NAMALWA (cell line): Measurements from ENCODE around the gene MAPK12.

Experiments
- DNase-seq: peaks from one replicate; pipeline ENCODE4 v3.0.0-alpha.2; 2015; ENCODE audit warnings: low spot score

MAPK12 gene

DNA sequence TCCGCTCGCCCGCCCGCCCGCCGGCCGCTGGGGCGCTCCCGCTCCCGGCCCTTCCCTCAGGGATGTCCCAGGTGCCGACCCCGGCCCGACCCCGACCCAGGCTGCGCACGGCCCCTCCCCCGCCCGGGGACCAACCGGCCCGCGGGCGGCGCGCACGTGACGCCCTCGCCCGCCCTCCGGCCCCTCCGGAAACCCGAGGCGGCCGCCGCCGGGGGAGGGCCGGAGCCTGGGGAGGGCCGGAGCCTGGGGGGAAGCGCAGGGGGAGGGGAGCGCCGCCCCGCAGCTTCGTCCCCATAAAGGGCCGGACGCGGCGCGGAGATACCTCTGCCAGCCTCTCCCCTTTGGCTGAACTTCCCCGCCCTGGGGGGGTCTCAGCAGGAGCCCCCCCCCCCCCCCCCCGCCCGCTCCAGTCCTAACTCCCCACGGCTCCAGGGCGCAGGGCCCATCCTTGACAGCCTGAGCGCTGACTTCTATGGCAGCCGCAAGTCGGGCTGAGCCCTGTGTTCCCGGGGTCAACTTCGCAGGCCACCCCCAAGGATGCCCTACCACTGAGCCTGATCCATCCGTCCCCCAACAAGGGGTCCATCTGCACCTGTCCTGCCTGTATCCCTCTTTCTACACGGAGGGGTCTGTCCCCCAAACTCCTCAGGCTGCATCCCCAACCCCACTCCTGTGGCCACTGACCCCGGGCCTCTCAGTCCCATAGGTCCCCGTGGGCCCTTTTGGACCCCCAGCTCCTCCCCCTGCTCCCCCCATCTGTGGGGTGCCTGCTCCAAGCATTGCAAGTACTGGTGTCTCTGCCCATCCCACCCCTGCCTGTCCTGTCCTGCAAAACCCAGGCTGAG lies at the start of gene MAPK12:
Gene MAPK12, minus strand, starts transcription at position 69 of the 845 bp plus-strand sequence. CDS start 174 bp downstream, outside the sequence.
- peak; percentile 48 for DNase-seq

DNA sequence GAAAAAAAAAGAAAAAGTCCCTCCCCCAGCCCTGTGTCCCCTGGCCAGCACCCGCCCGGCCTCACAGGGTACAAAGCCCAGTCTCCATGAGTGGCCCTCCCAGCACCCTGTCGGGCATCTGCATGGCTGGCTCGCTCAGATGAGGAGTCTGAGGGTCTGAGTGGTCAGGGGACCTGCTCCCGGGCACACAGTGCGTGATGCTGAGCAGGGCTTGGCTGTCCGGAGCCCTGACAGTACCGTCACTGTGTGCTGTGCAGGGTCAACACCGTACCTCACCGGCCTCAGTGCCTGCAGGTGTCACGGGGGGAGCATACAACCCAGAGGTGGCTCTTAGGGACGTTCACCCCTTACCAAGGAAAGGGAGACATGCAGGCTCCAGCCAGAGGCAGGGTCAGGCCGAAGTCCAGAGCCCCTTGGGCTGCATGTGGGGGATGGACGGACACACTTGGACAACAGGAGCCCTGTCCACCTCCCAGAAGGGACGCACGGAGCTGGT lies 49.5 kb upstream of the MAPK12 start:
- DNase-seq = no peak

DNA sequence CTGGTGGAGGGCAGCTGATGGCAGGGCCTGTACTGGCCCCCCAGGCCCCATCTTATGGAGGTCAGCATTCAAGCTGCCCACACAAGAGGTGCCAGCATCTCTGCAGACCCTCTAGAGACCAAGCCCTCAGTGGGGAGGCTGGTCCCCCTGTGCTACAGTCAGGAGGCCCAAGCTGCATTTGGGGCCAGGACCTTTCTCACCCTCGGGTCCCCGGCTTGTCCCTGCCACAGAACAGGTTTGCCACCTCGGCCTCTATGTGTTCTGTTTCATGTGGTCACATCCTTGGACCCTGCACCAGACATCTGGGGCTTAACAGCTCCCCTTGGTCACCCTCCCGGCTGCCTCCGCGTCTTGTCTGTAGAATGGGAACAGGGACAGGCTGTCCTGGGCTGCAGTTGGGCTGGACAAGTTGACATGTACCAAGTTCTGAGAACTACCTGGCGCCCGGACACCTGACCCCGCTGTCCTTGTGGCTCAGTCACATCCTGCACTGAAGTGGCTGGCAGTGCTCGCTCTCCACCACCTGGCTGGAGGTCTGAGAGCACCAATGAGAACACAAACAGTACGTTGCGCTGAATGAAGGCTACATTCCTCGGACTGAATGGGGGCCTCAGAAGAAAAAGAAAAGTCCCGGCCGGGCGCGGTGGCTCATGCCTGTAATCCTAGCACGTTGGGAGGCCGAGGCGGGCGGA lies 48.7 kb upstream of the MAPK12 start:
- no peak for DNase-seq

DNA sequence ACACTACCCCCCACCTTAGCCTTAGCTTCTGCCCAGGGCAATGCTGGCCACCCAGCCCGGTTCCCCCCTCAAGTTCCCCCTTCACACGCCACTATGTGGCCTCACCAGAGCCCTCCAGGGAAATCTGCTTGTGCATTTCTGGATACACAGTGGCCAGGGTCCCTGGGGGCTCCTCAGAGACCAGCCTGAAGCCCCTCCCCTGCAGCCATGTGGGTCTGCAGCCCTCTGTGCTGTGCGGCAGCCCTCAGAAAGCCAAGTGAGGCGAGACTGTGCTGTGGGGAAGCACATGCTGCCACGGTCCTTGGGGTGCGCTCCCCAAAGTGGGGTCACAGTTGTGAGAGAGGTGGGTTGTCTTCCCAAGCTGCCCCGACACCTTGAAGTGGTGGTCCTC lies 48.1 kb upstream of the MAPK12 start:
- no peak for DNase-seq

DNA sequence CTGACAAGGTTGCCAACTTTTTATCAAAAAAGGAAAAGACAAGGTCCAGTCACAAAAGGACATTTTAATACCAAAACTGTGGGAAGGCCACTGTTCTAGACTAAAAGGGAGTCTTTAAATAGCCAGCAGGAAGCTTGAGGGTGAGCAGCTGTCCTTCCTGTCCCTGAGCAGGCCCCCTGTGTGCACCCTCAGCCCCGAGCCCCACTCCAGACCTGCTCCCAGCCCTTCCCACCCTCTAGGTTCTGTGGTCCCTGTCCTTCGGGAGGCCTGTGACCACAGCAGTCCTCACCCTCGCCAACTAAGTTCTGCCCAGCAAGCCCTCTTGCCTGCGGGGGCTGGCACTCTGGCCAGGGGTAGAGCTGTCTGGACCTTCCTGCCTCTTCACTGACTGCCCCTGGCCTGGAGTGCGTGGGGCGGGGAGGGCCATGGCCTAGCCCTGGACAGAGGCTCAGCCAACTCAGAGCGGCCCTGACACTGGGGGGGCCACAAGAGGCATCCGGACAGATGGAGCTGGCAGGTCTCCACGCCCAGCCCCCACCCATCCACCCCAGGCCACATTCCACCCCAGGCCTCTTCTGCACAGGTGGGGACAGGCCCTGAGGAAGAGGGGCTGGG lies 47.6 kb upstream of the MAPK12 start:
- DNase-seq = no peak

DNA sequence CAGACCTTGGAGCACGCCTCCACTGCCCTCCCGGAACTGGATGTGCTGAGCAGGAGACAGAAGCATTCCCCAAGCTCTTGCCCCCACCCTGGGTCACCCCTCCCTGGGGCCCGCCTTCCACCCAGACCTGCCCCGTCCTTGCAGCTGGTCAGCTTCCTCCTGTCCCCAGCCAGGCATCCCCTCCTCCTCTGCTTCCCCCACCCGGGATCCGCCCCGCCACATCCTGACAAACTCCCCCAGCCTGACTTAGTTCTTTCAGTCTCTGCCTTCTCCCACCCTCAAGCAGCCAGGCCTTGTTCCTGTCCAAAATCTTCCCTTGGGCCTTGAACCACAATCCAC lies 47.1 kb upstream of the MAPK12 start:
- DNase-seq = no peak

DNA sequence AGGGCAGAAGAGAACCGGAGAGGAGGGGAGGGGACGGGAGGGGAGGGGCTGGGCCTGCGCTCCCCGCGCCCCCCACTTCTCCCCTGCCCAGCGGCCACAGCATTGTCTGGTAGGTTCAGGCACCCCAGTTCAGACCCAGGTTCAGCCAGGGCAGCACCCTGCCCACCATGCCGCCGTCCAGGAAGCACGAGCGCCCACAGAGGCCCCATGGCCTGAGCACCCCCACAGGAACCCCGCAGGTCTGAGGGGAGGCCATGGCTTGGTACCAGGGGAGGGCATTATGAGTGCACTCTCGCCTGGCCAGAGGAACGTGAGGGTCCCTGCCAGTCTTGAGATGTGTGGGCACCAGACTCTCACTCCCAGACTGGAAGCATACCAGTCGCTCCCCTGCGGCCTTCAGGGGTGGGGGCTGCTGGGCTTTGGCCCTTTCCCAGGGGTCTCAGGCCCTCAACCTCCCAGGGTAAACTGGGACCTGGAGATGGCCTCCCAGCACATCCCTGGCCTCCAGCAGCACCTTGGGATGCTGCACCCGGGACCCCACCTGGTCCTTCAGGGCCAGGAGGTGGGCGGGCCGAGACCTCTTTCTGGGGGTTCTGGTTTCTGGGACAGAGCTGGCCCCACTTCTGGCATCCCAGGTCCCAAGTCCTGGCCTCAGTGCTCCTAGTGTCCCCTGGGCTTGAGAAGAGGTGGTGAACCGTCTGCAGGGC lies 46.6 kb upstream of the MAPK12 start:
- DNase-seq = no peak

DNA sequence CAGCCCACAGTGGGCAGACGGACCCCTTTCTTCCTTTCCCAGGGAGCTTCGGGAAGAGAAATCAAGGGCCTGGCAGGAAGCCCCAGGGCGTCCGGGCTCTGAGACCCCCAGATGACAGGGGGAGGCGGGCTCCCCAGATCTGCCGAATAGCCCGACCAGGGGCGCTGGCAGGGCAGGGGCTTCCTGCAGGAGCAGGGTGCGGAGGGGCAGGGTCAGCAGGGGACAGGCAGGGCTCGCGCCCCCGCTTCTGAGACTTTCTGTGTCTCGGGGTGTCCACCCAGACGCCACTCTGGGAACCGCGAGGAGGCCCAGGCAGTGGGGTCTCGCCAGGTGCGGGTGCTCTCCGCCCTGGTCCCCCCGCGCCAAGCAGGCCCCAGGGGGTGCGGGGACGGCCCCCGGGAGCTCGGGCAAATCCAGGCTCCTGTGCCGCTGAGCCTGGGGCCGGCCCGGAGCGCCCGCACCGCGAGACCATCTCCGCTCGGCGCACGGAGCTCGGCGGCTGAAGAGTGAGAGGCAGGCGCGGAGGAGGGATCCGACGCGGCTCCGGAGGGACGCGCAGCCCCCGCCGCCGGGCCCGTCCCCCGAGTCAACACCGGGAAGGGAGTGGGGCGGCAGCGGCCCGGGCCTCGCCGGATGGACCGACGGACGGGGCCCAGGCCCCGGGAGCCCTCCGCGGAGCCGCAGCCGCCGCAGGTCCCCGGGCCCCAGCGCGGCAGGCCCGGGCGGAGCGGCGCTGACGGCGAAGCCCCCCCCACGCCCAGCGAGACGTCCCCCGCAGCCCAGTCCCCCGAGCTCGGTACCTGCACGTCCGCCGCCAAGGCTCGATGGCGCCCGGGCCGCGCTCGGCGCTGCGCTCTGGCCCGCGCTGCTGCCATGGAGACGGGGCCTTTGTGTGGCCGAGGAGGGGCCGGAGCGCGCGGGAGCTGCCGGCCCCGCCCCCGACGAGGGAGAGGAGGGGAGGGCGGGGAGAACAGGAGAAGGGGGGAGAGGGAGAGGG lies 45.6 kb upstream of the MAPK12 start, which contains the start of gene PLXNB2:
Gene PLXNB2, minus strand, starts transcription at position 894 of the 997 bp plus-strand sequence. CDS start 17,062 bp downstream, outside the sequence.
- peak; percentile 76 for DNase-seq

DNA sequence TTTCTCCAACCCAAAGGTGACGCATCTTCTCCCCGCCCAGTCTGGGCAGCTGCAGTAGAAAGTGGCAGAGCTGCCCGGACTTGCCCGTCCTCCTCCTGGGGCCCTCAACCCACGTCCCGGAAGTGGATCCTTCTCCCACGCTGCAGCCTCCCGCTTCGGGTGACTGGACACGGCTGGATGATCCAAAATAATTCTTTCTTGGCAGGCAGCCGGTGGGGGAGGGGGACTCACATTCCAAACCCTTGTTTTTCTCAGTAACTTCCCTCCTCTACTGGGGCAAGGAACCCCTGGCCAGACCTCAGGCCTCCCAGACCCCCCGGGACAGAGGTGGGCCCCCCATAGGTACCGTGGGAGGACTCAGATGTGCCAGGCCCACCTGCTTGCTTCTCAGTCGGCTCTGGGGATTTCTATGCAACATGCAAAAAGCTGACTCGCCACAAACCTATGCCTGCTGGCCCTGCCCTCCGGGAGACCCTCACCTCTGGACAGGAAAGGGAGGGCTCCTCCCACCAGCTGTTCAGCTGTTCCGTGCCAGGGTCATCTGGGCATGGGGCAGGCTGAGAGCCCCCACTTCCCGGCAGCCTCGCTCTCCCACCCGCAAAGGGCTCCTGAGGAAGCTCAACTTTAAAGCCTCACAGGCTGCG lies 44.6 kb upstream of the MAPK12 start:
- DNase-seq = peak; percentile 69

DNA sequence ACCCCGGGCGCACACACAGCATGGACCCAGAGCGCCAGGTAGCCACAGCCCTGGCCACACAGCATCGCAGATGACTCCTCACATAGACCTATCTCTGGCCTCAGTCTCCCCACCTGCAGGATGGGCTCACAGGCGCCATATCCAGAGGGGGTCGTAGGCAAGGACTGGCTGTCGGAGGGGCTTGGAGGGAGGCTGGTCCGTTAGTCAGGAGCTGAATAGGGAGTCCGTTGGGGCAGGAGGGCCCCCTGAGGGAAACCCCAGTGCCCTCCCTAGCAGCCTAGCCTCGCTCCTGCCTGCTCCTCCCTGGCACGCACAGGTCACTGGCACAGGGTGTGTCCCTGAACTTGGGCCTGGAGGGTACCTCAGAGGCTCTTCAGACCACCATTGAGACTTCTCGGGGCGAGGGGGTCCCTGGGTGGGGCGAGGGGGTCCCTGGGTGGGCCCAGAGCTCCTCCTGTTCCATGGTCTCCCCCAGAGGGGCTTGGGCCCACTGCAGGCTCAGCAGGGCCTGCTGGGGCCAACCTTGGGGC lies 44.0 kb upstream of the MAPK12 start:
- no peak for DNase-seq

DNA sequence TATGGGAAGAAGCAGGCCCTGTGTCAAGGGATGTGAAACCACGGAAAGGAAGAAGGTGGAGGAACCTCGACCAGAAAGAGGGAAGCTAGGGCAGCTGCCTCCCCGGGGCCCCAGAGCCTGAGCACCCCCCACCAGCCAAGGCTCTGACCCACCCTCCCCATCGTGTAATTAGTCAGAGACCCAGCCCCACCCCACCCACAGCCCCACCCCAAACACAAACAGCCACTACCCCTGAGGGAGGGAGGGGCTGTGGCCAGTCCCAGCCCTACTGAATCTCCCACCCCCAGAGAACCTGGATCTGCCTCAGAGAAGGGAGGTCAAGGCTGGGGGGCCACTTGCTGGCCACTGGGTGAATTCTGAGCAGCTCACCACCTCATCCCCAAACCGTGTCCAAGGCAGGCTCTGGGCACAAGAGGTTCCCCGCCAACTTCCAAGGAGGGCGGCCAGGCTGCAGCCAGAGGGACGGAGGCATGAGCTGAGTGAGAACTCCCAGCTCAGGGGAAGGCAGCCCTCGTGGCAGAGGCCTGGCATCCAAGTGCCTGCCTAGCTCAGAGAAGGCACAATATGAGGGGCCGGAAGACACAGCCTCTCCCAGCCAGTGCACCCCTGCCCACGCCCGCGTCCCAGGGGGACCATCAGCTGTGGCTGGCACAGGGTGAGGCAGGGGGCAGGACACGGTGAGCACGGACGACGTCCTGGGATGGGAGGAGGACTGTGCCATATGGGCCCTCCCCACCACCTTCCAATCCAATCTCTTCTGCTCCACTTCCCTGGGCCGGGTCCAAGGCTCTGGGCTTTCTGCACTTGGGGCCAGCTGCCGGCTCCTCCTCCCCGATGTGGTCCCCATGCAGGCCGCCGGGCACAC lies 43.3 kb upstream of the MAPK12 start:
- DNase-seq = peak; percentile 47

DNA sequence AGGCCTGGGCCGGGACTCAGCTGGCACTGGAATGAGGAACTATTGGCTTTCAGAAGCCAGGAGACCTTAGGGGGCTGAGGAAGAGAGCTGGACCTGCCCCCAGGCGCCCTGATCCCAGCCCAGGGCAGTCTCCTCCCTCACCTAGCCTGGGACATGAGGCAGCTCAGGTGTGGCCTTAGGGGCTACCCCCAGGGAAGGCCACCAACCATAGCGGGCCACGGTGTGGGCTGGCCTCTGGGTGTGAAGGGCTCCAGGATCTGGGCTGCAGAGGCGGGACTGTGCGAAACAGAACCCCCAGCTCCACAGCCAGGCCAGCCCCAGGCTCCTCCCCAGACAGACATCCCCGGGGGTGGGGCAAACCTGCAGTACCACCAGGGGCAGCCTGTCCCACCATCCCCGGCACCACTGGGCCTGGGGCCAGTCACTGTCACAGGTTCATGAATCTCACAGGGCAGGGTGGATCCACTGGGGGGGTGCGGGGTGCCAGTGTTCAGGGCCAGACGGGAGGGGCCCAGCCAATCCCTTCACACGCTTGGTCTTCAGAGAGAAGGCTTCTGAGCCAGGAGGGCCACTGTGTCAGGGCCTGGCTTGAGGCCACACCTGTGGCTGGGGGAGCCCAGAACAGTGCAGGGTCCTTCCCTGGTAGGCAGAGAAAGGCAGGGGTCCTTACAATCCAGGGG lies 42.5 kb upstream of the MAPK12 start:
- peak; percentile 69 for DNase-seq

DNA sequence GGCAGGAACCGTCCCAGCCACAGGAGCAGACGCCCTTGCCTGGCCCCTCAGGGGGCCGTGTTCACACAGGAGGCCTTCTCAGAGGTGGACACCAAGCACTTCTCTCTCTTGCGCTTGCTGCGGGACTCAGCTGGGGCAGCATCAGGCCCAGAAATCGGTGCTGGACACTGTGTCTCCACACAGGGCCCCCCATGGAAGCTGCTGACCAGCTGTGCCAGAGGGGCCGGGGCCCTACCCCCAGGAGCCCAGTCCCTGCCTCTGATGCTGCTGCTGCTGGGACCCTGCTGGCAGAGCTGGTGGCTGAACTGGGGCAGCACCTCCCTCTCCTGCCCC lies 42.0 kb upstream of the MAPK12 start:
- no peak for DNase-seq

DNA sequence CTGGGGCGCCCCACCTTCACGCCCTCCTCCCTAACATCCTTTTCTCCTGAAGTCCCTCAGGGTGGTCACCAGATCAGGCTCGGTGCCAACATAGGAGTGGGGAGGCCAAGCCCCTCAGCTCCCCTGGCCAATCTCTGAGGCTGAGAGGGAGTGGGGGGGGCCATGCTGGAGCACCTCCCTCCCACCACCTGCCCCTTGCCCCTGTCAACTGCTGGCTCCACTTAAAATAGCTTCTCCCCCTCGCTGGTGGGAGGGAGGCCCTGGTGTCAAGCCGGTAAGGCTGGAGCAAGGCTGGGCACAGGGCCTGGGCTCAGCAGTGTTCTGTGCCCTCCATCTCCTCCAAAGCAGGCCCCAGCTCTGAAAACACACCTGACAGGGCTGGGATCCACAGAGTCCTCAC lies 41.1 kb upstream of the MAPK12 start:
- peak; percentile 63 for DNase-seq

DNA sequence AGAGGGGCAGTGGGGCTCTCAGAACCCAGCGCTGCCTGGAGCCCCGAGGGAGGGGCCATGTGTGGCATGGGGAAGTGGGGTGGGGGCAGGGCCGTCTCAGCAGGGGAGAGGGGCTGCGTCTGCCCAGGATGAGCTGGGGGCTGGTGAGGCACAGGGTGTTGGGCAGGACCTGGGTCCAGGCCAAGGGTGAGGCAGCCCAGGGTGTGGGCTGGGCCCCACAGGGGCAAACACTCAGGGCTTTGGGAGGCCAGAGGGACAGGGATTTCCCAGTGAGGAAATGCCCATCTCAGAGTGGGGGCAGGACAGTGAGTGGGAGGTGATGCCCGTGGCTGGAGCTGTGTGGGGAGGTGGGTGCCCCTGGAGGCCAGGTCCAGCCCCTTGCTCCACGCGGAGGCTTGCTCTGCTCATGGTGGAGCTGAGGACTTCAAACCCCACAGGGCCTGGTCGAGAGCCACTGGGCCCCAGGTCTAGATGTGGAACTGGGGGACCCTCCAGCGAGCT lies 40.6 kb upstream of the MAPK12 start:
- DNase-seq = no peak

DNA sequence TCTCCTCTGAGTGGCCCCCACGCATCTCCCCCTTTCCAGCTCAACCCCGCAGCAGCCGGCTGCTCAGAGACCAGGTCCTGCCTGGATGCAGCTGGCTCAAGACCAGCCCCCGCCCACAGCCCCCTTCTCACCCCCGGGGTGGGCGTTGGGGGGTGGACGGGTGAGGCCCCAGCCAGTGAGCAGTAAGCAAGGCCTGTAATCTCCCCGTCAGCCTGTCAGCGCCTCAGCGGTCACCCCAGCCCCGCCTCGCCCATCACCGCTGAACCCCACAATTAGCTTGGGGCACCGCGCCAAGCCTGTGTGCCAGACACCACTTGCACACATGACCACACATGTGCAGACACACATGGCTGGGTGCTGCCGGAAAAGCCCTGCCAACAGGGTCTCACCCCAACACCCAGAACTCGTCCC lies 40.1 kb upstream of the MAPK12 start:
- peak; percentile 82 for DNase-seq

DNA sequence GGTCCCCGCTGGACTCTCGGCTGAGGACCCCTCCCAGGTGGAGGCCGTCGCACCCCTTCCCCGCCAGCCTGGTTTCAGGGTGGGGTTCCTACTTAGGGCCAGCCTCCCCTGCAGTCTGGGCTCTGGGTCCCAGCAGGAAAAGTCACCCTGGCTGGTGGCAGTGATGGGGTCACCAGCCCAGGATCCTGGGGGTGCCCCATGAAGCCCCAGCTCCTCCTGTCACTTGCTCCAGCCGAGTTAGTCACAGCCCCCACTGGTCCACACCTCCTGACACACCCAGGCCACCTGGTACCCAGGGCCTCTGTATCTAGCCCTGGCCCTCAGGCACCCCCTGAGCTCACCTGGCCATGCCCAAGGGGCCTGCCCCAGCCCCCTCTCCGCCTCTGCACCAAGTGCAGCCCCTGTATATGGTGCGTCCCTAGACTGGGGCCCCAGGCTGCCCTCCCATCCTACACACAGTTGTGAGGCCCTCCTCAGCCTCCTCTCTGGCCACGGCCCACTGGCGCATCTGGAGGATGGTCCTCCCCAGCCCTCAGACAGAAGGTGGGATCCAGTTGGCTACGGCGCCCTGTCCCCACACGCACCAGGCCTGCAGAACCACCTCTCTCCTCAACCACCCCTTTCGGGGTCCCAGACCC lies 39.3 kb upstream of the MAPK12 start:
- no peak for DNase-seq
